DOHH2 (cell line): ENCODE data around the gene EML3.

Experiments used
- H3F3A ChIP-seq: fragments of 200-600 bp; sonication (generic), shearing (Covaris generic); 2 replicates; pipeline ENCODE4 v1.6.0; 2016; ENCODE audit warnings: antibody characterized with exemption, mild to moderate bottlenecking; ENCODE audit not compliant: control insufficient read depth, insufficient read depth
- H3K27ac ChIP-seq: fragments of 200-600 bp; sonication (generic); 2 replicates; pipeline ENCODE4 v1.5.1; 2014; ENCODE audit warnings: low read depth, mild to moderate bottlenecking, low read length, moderate library complexity
- H3K27me3 ChIP-seq: fragments of 200-600 bp; sonication (generic); 2 replicates; pipeline ENCODE4 v1.6.1; 2014; ENCODE audit warnings: mild to moderate bottlenecking, low read length, mixed read lengths; ENCODE audit not compliant: control insufficient read depth
- H3K36me3 ChIP-seq: fragments of 200-600 bp; sonication (generic); 2 replicates; pipeline ENCODE4 v1.6.1; 2014; ENCODE audit warnings: mild to moderate bottlenecking, low read length, moderate library complexity, mixed read lengths; ENCODE audit not compliant: control insufficient read depth
- H3K4me1 ChIP-seq: fragments of 200-600 bp; sonication (generic); 2 replicates; pipeline ENCODE4 v1.6.1; 2014; ENCODE audit warnings: mild to moderate bottlenecking, low read length, mixed read lengths; ENCODE audit not compliant: control insufficient read depth
- H3K4me2 ChIP-seq: fragments of 200-600 bp; sonication (generic); 2 replicates; pipeline ENCODE4 v1.6.0; 2014; ENCODE audit warnings: mild to moderate bottlenecking, low read length, moderate library complexity
- H3K4me3 ChIP-seq: fragments of 200-600 bp; sonication (generic); 2 replicates; pipeline ENCODE4 v1.5.1; 2014; ENCODE audit warnings: mild to moderate bottlenecking, low read length, mixed read lengths
- H3K79me2 ChIP-seq: fragments of 200-600 bp; sonication (generic); 2 replicates; pipeline ENCODE4 v1.6.1; 2014; ENCODE audit warnings: mild to moderate bottlenecking, low read length, mixed read lengths; ENCODE audit not compliant: control insufficient read depth
- H3K9me2 ChIP-seq: fragments of 200-600 bp; sonication (generic); replicated peaks from 2 replicates; pipeline ENCODE4 v1.6.1; 2014; ENCODE audit warnings: mild to moderate bottlenecking, low read length, mixed read lengths; ENCODE audit not compliant: control insufficient read depth
- H3K9me3 ChIP-seq: fragments of 200-600 bp; sonication (generic); 2 replicates; pipeline ENCODE4 v1.6.1; 2014; ENCODE audit warnings: antibody characterized with exemption, low read length, mixed read lengths; ENCODE audit not compliant: control insufficient read depth, insufficient read depth
- H4K20me1 ChIP-seq: fragments of 200-600 bp; sonication (generic); 2 replicates; pipeline ENCODE4 v1.6.0; 2014; ENCODE audit warnings: low read depth, mild to moderate bottlenecking, antibody characterized with exemption, low read length, moderate library complexity; ENCODE audit not compliant: control insufficient read depth, insufficient read depth
- EZH2phosphoT487 ChIP-seq: fragments of 200-600 bp; sonication (generic); IDR thresholded peaks from 2 replicates; pipeline ENCODE4 v1.6.1; 2017; ENCODE audit warnings: borderline replicate concordance, mild to moderate bottlenecking, antibody characterized with exemption, low read length, moderate library complexity, mixed read lengths
- TF ChIP-seq, protein P1 (sequence below): fragments of 200-600 bp; sonication (generic); IDR thresholded peaks from one replicate; pipeline ENCODE4 v1.5.1; 2014; ENCODE audit warnings: antibody characterized with exemption, mild to moderate bottlenecking, low read depth, low read length; ENCODE audit not compliant: poor library complexity, severe bottlenecking

The EML3 gene

DNA sequence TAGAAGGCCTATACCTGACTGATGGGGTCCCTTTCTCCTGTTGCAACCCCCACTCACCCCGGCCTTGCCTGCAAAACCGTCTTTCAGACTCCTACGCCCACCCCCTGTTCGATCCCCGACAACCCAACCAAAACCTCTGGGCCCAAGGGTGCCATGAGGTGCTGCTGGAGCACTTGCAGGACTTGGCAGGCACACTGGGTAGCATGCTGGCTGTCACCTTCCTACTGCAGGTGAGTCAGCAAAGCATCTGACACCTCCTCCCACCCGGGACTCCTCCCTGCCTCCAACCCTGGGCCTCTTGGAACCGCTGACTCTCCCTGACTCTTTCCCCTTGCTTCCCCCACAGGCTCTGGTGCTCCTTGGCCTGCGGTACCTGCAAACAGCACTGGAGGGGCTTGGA, 1.7 kb upstream of the EML3 start:
- Histone ChIP-seq H3K79me2 (peaks cover 20% of the 10 kb centered on the region), H3K27me3 (no peaks in the 10 kb centered on the region), H3K9me3 (no peaks in the 10 kb centered on the region), H3K4me3 (no peak overlapping the region), H3K27ac (no peak overlapping the region), H3K9me2 (no peaks in the 10 kb centered on the region), H3F3A (peaks cover 14% of the 10 kb centered on the region), H3K4me2 (no peak overlapping the region), H3K4me1 (peaks cover 20% of the 10 kb centered on the region), H3K36me3 (peaks cover 40% of the 10 kb centered on the region), H4K20me1 (no peaks in the 10 kb centered on the region)
- TF ChIP-seq EZH2phosphoT487: no peak
- TF ChIP-seq, protein P1, sequence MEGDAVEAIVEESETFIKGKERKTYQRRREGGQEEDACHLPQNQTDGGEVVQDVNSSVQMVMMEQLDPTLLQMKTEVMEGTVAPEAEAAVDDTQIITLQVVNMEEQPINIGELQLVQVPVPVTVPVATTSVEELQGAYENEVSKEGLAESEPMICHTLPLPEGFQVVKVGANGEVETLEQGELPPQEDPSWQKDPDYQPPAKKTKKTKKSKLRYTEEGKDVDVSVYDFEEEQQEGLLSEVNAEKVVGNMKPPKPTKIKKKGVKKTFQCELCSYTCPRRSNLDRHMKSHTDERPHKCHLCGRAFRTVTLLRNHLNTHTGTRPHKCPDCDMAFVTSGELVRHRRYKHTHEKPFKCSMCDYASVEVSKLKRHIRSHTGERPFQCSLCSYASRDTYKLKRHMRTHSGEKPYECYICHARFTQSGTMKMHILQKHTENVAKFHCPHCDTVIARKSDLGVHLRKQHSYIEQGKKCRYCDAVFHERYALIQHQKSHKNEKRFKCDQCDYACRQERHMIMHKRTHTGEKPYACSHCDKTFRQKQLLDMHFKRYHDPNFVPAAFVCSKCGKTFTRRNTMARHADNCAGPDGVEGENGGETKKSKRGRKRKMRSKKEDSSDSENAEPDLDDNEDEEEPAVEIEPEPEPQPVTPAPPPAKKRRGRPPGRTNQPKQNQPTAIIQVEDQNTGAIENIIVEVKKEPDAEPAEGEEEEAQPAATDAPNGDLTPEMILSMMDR: no peak

GRCh38 chr11:62613291-62613778, 760 bp upstream of the EML3 start:
- no peaks in the 10 kb centered on the region for H3K27me3 ChIP-seq
- peaks cover 12% of the 10 kb centered on the region for H3F3A ChIP-seq
- H3K4me2 ChIP-seq: peak overlapping the region; percentile 98; the same call in 1 of the 2 replicates
- H3K9me3 ChIP-seq: no peaks in the 10 kb centered on the region
- peaks cover 17% of the 10 kb centered on the region for H3K79me2 ChIP-seq
- TF ChIP-seq EZH2phosphoT487: no peak
- TF ChIP-seq, protein P1: no peak
- H3K4me3 ChIP-seq: peak overlapping the region; percentile 92
- peaks cover 40% of the 10 kb centered on the region for H3K36me3 ChIP-seq
- no peaks in the 10 kb centered on the region for H4K20me1 ChIP-seq
- H3K4me1 ChIP-seq: peaks cover 21% of the 10 kb centered on the region
- peak overlapping the region; percentile 64; the same call in 1 of the 2 replicates for H3K27ac ChIP-seq
- H3K9me2 ChIP-seq: no peaks in the 10 kb centered on the region

GRCh38 chr11:62611705-62612365, 740 bp downstream of the EML3 start:
- Histone ChIP-seq H3K36me3 (peaks cover 42% of the 10 kb centered on the region), H3K79me2 (peaks cover 17% of the 10 kb centered on the region), H3K9me3 (no peaks in the 10 kb centered on the region), H3K27me3 (no peaks in the 10 kb centered on the region), H4K20me1 (no peaks in the 10 kb centered on the region), H3K27ac (peak overlapping the region; percentile 64), H3K9me2 (no peaks in the 10 kb centered on the region), H3F3A (peaks cover 15% of the 10 kb centered on the region), H3K4me3 (peak overlapping the region; percentile 92), H3K4me1 (peaks cover 36% of the 10 kb centered on the region), H3K4me2 (peak overlapping the region; percentile 98)
- TF ChIP-seq, protein P1: no peak
- no peak for TF ChIP-seq EZH2phosphoT487
